Stomach (tissue), 4 donors: Measurements from ENCODE around the gene ABCC1.

Experiments
- CTCF ChIP-seq, 7 experiments: fragments of 450-650 bp in 4 of 7; fragments of 200-600 bp in 3 of 7; sonication (generic) in 3 of 7; IDR thresholded peaks; one replicate each; pipeline ENCODE4 v1.5.1; 2016 to 2019; ENCODE audit warnings: antibody characterized with exemption in 7 of 7, control low read depth in 2 of 7, mild to moderate bottlenecking in 1 of 7
- POLR2A ChIP-seq, 4 donors: fragments of 450-650 bp; IDR thresholded peaks; one replicate each; pipeline ENCODE4 v1.6.1; 2016; ENCODE audit warnings: antibody characterized with exemption in 4 of 4, control low read depth in 2 of 4, mild to moderate bottlenecking in 1 of 4, moderate library complexity in 1 of 4
- POLR2AphosphoS5 ChIP-seq, 3 donors: sonication (generic); formaldehyde crosslinking; IDR thresholded peaks; one replicate each; pipeline ENCODE4 v1.6.1; 2016; ENCODE audit warnings: antibody characterized with exemption in 3 of 3

- no peak for TF ChIP-seq POLR2A (IDR thresholded peaks at IDR 0.05)
- no peak for TF ChIP-seq CTCF (IDR thresholded peaks at IDR 0.05)
- TF ChIP-seq POLR2AphosphoS5 (IDR thresholded peaks at IDR 0.05), result no peak
Measured at GRCh38 chr16:16048904-16049582, 99.6 kb downstream of the ABCC1 start.
